Mammary epithelial cell (primary cell): ENCODE results near the gene HIVEP2.

Source experiments
- CTCF ChIP-seq, 2 donors: IDR thresholded peaks in 1 of 2; conservative IDR thresholded peaks in 1 of 2; 2 replicates each; pipeline ENCODE4 v1.5.1; 2011 to 2012; ENCODE audit warnings: inconsistent platforms in 2 of 2, low read length in 2 of 2, mild to moderate bottlenecking in 2 of 2, control low read depth in 1 of 2, low read depth in 1 of 2; ENCODE audit not compliant: insufficient read depth in 1 of 2; ENCODE audit errors: extremely low read depth in 1 of 2
- EZH2 ChIP-seq: IDR thresholded peaks from 2 replicates; pipeline ENCODE4 v1.6.1; 2012; ENCODE audit warnings: low read length, inconsistent platforms, borderline replicate concordance

- TF ChIP-seq CTCF (conservative IDR thresholded peaks at IDR 0.05 in 1 of 2, IDR thresholded peaks at IDR 0.05 in 1 of 2; ENCODE audit: extremely low read depth in 1 of 2, insufficient read depth in 1 of 2, low read depth in 1 of 2, low read length in 2 of 2) (no peak), EZH2 (no peak)
Observed at GRCh38 chr6:142958343-142958742, 13.4 kb upstream of the HIVEP2 start.
